ENCODE measurements around the gene SFSWAP.

DNA sequence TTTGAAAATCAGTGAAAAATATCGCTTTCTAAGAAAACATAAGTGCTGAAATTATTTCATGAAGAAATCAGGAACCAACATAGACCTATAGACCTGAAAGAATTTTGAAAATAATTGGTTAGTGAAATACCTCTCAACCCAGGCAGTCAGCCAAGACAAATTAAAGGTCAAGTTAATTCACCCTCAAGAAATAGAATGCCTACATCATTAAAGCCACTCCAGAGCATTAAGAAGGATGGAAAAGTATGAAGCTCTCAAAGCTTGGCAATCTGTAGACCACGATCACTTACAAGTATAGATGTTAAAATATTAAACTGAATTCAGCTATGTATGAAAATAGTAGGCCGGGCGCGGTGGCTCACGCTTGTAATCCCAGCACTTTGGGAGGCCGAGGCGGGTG is 48.3 kb downstream of the SFSWAP start:
- TF ChIP-seq, protein P1, sequence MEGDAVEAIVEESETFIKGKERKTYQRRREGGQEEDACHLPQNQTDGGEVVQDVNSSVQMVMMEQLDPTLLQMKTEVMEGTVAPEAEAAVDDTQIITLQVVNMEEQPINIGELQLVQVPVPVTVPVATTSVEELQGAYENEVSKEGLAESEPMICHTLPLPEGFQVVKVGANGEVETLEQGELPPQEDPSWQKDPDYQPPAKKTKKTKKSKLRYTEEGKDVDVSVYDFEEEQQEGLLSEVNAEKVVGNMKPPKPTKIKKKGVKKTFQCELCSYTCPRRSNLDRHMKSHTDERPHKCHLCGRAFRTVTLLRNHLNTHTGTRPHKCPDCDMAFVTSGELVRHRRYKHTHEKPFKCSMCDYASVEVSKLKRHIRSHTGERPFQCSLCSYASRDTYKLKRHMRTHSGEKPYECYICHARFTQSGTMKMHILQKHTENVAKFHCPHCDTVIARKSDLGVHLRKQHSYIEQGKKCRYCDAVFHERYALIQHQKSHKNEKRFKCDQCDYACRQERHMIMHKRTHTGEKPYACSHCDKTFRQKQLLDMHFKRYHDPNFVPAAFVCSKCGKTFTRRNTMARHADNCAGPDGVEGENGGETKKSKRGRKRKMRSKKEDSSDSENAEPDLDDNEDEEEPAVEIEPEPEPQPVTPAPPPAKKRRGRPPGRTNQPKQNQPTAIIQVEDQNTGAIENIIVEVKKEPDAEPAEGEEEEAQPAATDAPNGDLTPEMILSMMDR (IDR thresholded peaks at IDR 0.05; ENCODE audit: low read depth, low read length, poor library complexity, severe bottlenecking): no peak
- no peak for TF ChIP-seq EZH2phosphoT487 (IDR thresholded peaks at IDR 0.05; ENCODE audit: borderline replicate concordance, low read length)
